ENCODE measurements around the gene HMGN2.
"Not testable (repeated sequence)": the region's sequence is repeated elsewhere in the genome, so short reads cannot be mapped to it uniquely, and the experiment has no call there.

The HMGN2 gene

GRCh38 chr1:26477446-26478152 lies 5.4 kb downstream of the HMGN2 start:
- DNase-seq: no peak

GRCh38 chr1:26478159-26478558 lies 5.9 kb downstream of the HMGN2 start:
- no peak for DNase-seq

GRCh38 chr1:26478988-26479387 lies 6.7 kb downstream of the HMGN2 start:
- DNase-seq: no peak

- no peak for DNase-seq
Measured at GRCh38 chr1:26482921-26483320, 10.7 kb downstream of the HMGN2 start.

GRCh38 chr1:26483980-26484379 lies 11.7 kb downstream of the HMGN2 start:
- DNase-seq: no peak

GRCh38 chr1:26490155-26490554 lies 17.9 kb downstream of the HMGN2 start:
- DNase-seq: no peak

GRCh38 chr1:26493267-26493666 lies 21.0 kb downstream of the HMGN2 start:
- no peak for DNase-seq

GRCh38 chr1:26493938-26494337 lies 21.7 kb downstream of the HMGN2 start:
- DNase-seq: no peak

GRCh38 chr1:26496861-26497260 lies 24.6 kb downstream of the HMGN2 start:
- no peak for DNase-seq

- DNase-seq: no peak
Measured at GRCh38 chr1:26498894-26499293, 26.7 kb downstream of the HMGN2 start.

- DNase-seq: peak; percentile 90 to 97 (median 94)
Measured at GRCh38 chr1:26500488-26501175, 28.4 kb downstream of the HMGN2 start.

- not testable (repeated sequence) for DNase-seq
Measured at GRCh38 chr1:26510711-26511110, 38.5 kb downstream of the HMGN2 start.

GRCh38 chr1:26515836-26516235 lies 43.6 kb downstream of the HMGN2 start:
- DNase-seq: not testable (repeated sequence)

- no peak for DNase-seq
Measured at GRCh38 chr1:26516987-26517765, 44.9 kb downstream of the HMGN2 start.

- no peak for DNase-seq
Measured at GRCh38 chr1:26517766-26518049, 45.5 kb downstream of the HMGN2 start.

- DNase-seq: no peak
Measured at GRCh38 chr1:26518355-26518754, 46.1 kb downstream of the HMGN2 start.

GRCh38 chr1:26520339-26520738 lies 48.1 kb downstream of the HMGN2 start:
- DNase-seq: no peak

- no peak for DNase-seq
Measured at GRCh38 chr1:26521669-26522030, 49.4 kb downstream of the HMGN2 start.

- no peak for DNase-seq
Measured at GRCh38 chr1:26522073-26522472, 49.8 kb downstream of the HMGN2 start.

- no peak for DNase-seq
Measured at GRCh38 chr1:26524181-26524580, 51.9 kb downstream of the HMGN2 start.
